ENCODE data around the gene ABR. TPM values are rescaled to one million over a fixed set of nuclear protein-coding genes. Genes with fewer than 3 reads are reported as not detected.

The ABR gene
- total RNA-seq, 2 donors from 2014 or later, result 243 to 326 TPM

DNA sequence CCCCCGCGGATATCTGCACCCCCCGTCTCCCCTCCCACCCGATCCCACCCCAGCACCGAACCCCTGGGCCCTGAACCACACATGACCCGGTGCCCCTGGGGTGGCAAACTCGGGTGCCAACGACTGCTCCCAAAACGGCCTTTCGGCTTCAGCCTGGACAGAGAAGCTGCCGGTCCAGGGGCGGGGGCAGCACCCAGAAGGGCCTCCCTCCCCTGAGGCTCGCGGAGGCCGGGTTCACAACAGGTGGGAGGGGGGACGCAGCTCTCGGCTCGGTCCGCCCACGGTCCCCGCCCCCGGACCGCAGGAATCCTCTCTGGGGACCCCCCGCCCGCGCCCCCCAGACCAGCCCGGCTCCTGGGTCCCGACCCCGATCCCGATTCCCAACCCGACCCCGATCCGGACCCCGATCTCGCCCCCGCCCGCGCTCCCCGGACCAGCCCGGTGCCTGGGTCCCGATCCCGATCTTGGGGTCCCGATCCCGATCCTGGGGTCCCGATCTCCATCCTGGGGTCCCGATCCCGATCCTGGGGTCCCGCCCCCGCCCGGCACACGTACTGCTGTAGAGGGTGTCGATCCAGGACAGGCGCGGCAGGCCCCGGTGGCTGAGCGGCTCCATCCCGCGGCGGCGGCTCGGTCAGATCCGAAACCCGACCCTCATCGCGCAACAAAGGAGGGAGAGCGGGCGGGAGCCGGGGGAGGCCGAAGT lies 516 bp downstream of the ABR start:
- Histone ChIP-seq H3K36me3 (no peaks in the 10 kb centered on the region), H3K4me1 (no peaks in the 10 kb centered on the region), H3K9ac (ENCODE audit: low read depth in 2 of 2, low read length in 2 of 2) (peak overlapping the region in 1 of 2 donors; percentile 69), H3K27me3 (no peaks in the 10 kb centered on the region), H3K9me3 (no peaks in the 10 kb centered on the region), H3K4me3 (peak overlapping the region; percentile 67), H3K27ac (no peak overlapping the region)
- no peak for TF ChIP-seq CTCF (IDR thresholded peaks at IDR 0.05)
- intact Hi-C loops (cut with DNase I), result no loop called here
- no peak for DNase-seq

- Histone ChIP-seq H3K9me3 (no peaks in the 10 kb centered on the region), H3K27me3 (no peaks in the 10 kb centered on the region), H3K36me3 (no peaks in the 10 kb centered on the region), H3K27ac (no peak overlapping the region), H3K9ac (ENCODE audit: low read depth in 2 of 2, low read length in 2 of 2) (no peak overlapping the region), H3K4me1 (no peaks in the 10 kb centered on the region), H3K4me3 (no peak overlapping the region)
- no peak for TF ChIP-seq CTCF (IDR thresholded peaks at IDR 0.05)
- DNase-seq, result no peak
- intact Hi-C loops (cut with DNase I), result no loop called here
Measured at GRCh38 chr17:1177016-1177700, 2.6 kb downstream of the ABR start.

DNA sequence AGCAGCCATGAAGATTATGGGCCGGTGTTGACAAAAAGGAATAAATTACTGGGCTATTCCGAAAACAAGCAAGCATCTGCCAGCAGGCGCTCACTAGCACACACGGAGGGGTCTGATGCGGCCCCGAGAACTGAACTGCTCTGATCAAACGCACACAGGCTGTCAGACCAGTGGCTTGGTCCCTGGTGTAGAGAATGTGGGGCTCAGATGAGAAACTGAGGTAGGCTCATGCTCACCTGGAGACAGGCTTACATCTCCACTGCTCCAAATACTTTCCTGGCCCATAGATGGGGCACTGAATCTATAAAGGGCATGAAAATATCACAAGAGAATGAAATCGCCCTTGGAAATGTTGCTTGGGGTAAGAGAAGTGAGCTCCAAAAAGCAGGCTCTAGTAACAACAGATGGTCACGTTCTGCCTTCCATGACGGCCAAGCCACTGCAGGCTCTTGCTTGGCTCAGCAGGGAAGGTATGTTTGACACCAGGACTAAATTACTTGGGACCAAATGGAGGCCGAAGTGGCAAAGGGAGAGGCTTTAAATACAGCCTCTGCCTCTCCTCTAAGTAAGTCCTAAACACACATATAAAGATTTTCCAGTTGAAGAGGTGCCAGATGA lies 5.4 kb downstream of the ABR start:
- H3K9ac ChIP-seq (ENCODE audit: low read depth in 2 of 2, low read length in 2 of 2), result no peak overlapping the region
- no peak for DNase-seq
- no peaks in the 10 kb centered on the region for H3K27me3 ChIP-seq
- TF ChIP-seq CTCF (IDR thresholded peaks at IDR 0.05), result no peak
- H3K36me3 ChIP-seq, result no peaks in the 10 kb centered on the region
- H3K4me3 ChIP-seq, result no peak overlapping the region
- intact Hi-C loops (cut with DNase I), result no loop called here
- no peaks in the 10 kb centered on the region for H3K4me1 ChIP-seq
- no peaks in the 10 kb centered on the region for H3K9me3 ChIP-seq
- no peak overlapping the region for H3K27ac ChIP-seq

- no peaks in the 10 kb centered on the region for H3K27me3 ChIP-seq
- TF ChIP-seq CTCF (IDR thresholded peaks at IDR 0.05), result no peak
- no peak overlapping the region for H3K9ac ChIP-seq (ENCODE audit: low read depth in 2 of 2, low read length in 2 of 2)
- no peak for DNase-seq
- H3K9me3 ChIP-seq, result no peaks in the 10 kb centered on the region
- H3K4me3 ChIP-seq, result no peak overlapping the region
- no peaks in the 10 kb centered on the region for H3K36me3 ChIP-seq
- H3K4me1 ChIP-seq, result no peaks in the 10 kb centered on the region
- intact Hi-C loops (cut with DNase I), result no loop called here
- no peak overlapping the region for H3K27ac ChIP-seq
Measured at GRCh38 chr17:1173432-1174262, 6.1 kb downstream of the ABR start.

- Histone ChIP-seq H3K9ac (ENCODE audit: low read depth in 2 of 2, low read length in 2 of 2) (no peak overlapping the region), H3K36me3 (no peaks in the 10 kb centered on the region), H3K27ac (no peak overlapping the region), H3K9me3 (no peaks in the 10 kb centered on the region), H3K27me3 (no peaks in the 10 kb centered on the region), H3K4me3 (no peak overlapping the region), H3K4me1 (no peaks in the 10 kb centered on the region)
- TF ChIP-seq CTCF (IDR thresholded peaks at IDR 0.05), result no peak
- intact Hi-C loops (cut with DNase I), result no loop called here
- DNase-seq, result no peak
Measured at GRCh38 chr17:1171953-1172352, 7.8 kb downstream of the ABR start.

All from colonic mucosa (tissue), 4 donors.